ENCODE results near the gene CDC25A.
"Not testable (repeated sequence)": the region's sequence is repeated elsewhere in the genome, so short reads cannot be mapped to it uniquely, and the experiment has no call there.

Gene CDC25A

DNA sequence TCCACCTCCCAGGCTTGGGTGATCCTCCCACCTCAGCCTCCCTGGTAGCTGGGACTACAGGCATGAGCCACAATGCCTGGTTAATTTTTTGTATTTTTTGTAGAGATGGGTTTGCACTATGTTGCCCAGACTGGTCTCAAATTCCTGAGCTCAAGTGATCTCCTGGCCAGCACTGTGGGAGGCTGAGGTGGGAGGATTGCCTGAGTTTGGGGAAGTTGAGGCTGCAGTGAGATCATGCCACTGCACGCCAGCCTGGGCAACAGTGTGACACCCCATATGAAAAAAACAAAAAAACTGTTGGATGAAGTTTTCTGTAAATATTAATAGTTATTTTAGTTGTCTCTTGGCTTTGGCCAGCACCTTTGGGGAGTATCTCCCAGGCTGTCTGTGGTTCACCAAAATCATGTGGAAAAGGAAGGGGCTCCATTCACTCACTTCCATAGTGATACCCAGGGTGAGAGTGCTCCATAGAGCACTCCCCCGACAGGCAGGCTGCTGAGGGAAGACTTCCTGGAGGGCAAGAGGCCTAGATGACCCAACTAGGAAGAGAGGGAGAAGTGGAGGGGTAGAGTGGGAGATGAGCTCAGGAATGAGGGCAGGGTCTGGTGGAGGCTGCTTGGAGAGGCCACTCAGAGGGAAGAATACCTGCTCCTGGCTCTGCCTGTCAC is 47.1 kb downstream of the CDC25A start:
- no peak for DNase-seq (ENCODE audit: low spot score)

DNA sequence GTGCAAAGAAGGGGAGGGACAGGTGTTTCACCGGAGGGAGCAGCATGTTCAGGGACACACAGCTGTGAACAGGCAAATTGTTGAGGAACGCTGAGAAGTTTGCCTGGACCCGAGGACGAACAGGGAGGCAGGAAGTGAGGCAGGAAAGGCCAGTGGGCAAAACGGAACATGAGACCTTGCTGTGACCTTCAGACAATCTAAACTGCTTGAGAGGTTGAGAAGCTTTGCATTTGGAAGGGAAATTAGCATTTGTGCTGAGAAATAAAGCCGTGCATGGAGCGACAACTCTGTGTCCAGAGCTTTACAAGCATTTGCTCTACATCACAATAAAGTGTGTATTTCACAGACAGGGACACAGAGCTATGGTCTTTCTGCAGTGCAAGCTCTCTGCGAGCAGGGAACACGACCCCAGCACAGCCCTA is 47.9 kb downstream of the CDC25A start:
- no peak for DNase-seq (ENCODE audit: low spot score)

GRCh38 chr3:48137425-48137999 is 50.7 kb downstream of the CDC25A start:
- no peak for DNase-seq (ENCODE audit: low spot score)

- no peak for DNase-seq (ENCODE audit: low spot score)
These were observed 52.4 kb downstream of the CDC25A start for GRCh38 chr3:48135552-48136495.

DNA sequence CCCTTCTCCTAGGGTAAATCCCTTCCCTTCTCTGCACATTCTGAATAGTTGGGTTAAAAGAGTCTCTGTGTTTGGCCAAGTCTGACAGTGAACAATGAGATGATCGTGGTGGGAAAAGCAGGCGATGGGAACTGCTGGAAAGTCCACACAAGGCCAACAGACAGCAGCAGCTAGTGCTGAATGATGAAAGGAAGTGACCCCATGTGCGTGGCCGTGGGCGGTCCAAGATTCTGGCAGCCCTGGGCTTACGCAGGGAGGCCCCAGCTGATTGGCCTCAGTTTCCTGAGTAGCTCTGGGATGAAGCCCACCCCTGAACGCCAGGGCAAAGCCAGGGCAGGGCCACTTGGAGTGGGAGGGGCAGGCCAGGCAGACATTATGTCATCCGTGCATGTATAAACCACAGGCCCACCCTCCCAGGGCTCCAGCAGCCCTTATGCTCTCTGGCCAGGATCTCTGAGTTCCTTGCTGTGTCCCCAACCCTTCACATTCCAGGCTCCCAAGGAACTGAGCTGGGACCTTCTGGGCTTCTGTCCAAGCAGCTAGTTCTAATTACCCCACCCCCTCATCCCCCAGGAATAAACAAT is 57.8 kb downstream of the CDC25A start:
- peak; percentile 47 for DNase-seq (ENCODE audit: low spot score)

DNA sequence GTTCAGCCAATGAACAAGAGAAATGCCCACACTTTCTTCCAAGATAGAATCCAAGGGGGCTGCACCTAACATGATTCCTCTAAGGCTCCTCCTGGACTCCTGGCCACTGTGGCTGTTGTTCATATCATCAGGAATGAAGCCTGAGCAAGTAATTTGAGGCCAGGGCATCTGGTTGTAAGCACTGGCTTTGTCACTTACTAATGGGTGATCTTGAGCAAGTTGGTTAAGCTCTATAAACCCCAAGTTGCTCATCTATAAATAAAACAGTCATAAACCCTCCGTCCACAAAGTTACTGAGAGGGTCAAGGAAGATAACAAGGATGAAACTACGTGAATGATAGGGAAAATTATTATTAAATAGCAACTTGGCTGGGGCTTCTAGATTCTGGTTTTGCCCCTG is 58.3 kb downstream of the CDC25A start:
- no peak for DNase-seq (ENCODE audit: low spot score)

GRCh38 chr3:48128774-48129173 is 59.4 kb downstream of the CDC25A start:
- no peak for DNase-seq (ENCODE audit: low spot score)

GRCh38 chr3:48125886-48126622 is 62.2 kb downstream of the CDC25A start:
- DNase-seq (ENCODE audit: low spot score), result no peak

- DNase-seq (ENCODE audit: low spot score), result no peak
These were observed 63.1 kb downstream of the CDC25A start for GRCh38 chr3:48125013-48125705.

- no peak for DNase-seq (ENCODE audit: low spot score)
These were observed 64.9 kb downstream of the CDC25A start for GRCh38 chr3:48123346-48123745.

- DNase-seq (ENCODE audit: low spot score), result no peak
These were observed 65.7 kb downstream of the CDC25A start for GRCh38 chr3:48122504-48122903.

GRCh38 chr3:48120223-48120622 is 68.0 kb downstream of the CDC25A start:
- DNase-seq (ENCODE audit: low spot score), result no peak

GRCh38 chr3:48119505-48120193 is 68.6 kb downstream of the CDC25A start:
- no peak for DNase-seq (ENCODE audit: low spot score)

DNA sequence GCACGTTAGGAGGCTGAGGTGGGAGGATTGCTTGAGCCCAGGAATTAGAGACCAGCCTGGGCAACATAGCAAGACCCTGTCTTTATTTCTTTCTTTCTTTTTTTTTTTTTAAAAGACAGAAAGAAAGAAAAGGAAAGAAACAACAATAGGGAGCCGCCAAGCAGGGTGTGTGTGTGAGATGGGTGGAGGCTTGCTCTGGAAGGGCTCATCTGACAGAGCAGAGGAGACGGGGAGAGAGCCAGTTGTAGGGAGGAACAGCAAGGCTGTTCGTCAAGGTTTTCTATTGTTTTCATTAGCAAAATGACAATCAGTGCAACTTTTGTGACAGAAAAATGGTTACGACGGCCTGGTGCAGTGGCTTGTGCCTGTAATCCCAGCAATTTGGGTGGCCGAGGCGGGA is 69.3 kb downstream of the CDC25A start:
- DNase-seq (ENCODE audit: low spot score), result no peak

GRCh38 chr3:48118322-48118721 is 69.9 kb downstream of the CDC25A start:
- DNase-seq (ENCODE audit: low spot score), result no peak

- DNase-seq (ENCODE audit: low spot score), result no peak
These were observed 75.4 kb downstream of the CDC25A start for GRCh38 chr3:48112813-48113212.

GRCh38 chr3:48112108-48112791 is 76.0 kb downstream of the CDC25A start:
- DNase-seq (ENCODE audit: low spot score), result not testable (repeated sequence)

DNA sequence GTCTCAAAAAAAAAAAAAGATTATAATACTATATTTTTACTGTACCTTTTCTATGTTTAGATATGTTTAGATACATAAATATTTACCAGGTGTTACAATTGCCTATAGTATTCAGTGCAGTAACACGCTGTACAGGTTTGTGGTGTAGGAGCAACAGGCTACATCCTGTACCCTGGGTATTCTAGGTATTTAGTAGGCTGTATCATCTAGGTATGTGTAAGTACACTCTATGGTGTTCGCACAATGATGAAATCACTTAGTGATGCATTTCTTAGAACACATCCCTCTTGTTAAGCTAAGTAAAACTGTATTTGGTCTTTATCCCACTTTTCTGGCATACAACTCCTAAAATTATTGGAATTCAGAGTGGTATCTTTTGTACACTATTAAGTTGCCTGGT is 77.8 kb downstream of the CDC25A start:
- no peak for DNase-seq (ENCODE audit: low spot score)

- DNase-seq (ENCODE audit: low spot score), result peak; percentile 23
These were observed 81.0 kb downstream of the CDC25A start for GRCh38 chr3:48107227-48107626.

Measured in iPS-NIHi11 (cell line).